HL-60 (cell line): Measurements from ENCODE around the gene RNF220.

Experiments used
- CTCF ChIP-seq: IDR thresholded peaks from one replicate; pipeline ENCODE4 v1.5.1; 2011; ENCODE audit warnings: low read length, control low read depth, inconsistent platforms; ENCODE audit not compliant: insufficient read depth
- POLR2AphosphoS5 ChIP-seq: IDR thresholded peaks from 2 replicates; pipeline ENCODE4 v1.6.1; 2012; ENCODE audit warnings: low read depth
- REST ChIP-seq: IDR thresholded peaks from 2 replicates; pipeline ENCODE4 v1.6.1; 2012; ENCODE audit warnings: low read depth; ENCODE audit not compliant: insufficient replicate concordance
- SPI1 ChIP-seq: IDR thresholded peaks from 2 replicates; pipeline ENCODE4 v1.6.1; 2012; ENCODE audit warnings: low read depth, mild to moderate bottlenecking, borderline replicate concordance

- no peak for TF ChIP-seq CTCF
- TF ChIP-seq REST: no peak
- no peak for TF ChIP-seq POLR2AphosphoS5
- TF ChIP-seq SPI1: no peak
Observed at GRCh38 chr1:44421446-44421884, 16.4 kb downstream of the RNF220 start.
